ENCODE results near the gene IRX5.

The IRX5 gene

DNA sequence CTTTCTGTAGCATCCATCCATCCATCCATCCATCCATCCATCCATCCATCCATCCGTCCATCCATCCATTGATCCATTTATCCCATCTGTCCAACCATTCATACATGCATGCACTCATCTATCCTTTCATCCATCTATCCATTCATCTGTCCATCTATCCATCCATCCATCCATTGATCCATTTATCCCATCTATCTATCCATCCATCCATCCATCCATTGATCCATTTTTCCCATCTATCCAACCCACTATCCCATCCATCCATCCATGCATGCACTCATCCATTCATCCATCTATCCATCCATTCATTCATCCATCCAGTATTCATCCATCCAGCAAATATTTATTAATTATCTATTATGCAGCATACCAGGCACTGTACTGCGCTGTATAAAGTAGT lies 34.8 kb downstream of the IRX5 start:
- DNase-seq (ENCODE audit: low read depth): no peak
- H3K4me3 ChIP-seq (ENCODE audit: low read length): no peak overlapping the region
- TF ChIP-seq, protein P1, sequence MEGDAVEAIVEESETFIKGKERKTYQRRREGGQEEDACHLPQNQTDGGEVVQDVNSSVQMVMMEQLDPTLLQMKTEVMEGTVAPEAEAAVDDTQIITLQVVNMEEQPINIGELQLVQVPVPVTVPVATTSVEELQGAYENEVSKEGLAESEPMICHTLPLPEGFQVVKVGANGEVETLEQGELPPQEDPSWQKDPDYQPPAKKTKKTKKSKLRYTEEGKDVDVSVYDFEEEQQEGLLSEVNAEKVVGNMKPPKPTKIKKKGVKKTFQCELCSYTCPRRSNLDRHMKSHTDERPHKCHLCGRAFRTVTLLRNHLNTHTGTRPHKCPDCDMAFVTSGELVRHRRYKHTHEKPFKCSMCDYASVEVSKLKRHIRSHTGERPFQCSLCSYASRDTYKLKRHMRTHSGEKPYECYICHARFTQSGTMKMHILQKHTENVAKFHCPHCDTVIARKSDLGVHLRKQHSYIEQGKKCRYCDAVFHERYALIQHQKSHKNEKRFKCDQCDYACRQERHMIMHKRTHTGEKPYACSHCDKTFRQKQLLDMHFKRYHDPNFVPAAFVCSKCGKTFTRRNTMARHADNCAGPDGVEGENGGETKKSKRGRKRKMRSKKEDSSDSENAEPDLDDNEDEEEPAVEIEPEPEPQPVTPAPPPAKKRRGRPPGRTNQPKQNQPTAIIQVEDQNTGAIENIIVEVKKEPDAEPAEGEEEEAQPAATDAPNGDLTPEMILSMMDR (conservative IDR thresholded peaks at IDR 0.05; ENCODE audit: low read depth, low read length): no peak

GRCh38 chr16:54968011-54968410 lies 37.3 kb downstream of the IRX5 start:
- no peak overlapping the region for H3K4me3 ChIP-seq (ENCODE audit: low read length)
- TF ChIP-seq, protein P1 (conservative IDR thresholded peaks at IDR 0.05; ENCODE audit: low read depth, low read length): no peak
- DNase-seq (ENCODE audit: low read depth): no peak

DNA sequence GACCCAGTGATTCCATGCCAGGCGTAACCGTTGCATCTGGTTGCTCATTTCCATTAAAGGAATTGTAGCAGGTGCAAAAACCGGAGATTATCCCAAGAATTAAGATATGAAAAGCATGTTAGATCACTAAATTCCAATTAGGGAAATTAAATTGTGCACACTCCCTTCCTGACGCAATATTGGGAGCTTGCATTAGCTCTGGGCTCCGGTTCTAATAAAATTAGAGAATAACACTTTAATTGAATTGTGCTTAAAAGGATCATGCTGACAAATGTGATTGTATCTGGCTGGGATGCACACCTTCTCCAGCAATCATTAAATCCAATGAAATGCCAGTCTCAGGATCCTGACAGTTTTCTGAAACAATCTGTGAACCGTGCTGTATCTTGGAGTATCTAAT lies 38.1 kb downstream of the IRX5 start:
- DNase-seq (ENCODE audit: low read depth): no peak
- H3K4me3 ChIP-seq (ENCODE audit: low read length): no peak overlapping the region
- TF ChIP-seq, protein P1 (conservative IDR thresholded peaks at IDR 0.05; ENCODE audit: low read depth, low read length): no peak

DNA sequence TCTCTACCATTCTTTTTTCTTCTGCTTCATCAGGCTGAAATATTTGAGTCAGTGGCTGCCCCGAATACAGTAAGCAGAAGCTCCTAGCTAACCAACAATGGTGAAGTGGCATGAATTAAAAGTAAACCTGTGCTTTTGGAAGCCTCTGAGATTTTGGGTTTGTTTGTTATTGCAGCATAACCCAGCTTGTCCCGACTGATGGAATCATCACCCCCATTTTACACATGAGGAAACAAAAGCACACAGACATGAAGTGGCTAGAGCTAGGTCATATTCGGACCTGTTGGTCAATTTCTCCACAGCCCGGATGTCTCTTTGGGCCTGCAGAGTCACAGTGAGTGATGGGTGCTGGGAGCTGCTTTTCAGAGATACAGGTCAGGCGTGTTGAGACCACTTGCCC lies 39.4 kb downstream of the IRX5 start:
- no peak for DNase-seq (ENCODE audit: low read depth)
- no peak overlapping the region for H3K4me3 ChIP-seq (ENCODE audit: low read length)
- TF ChIP-seq, protein P1 (conservative IDR thresholded peaks at IDR 0.05; ENCODE audit: low read depth, low read length): no peak

- DNase-seq (ENCODE audit: low read depth): no peak
- no peak overlapping the region for H3K4me3 ChIP-seq (ENCODE audit: low read length)
- TF ChIP-seq, protein P1 (conservative IDR thresholded peaks at IDR 0.05; ENCODE audit: low read depth, low read length): no peak
Measured at GRCh38 chr16:54974367-54974766, 43.7 kb downstream of the IRX5 start.

DNA sequence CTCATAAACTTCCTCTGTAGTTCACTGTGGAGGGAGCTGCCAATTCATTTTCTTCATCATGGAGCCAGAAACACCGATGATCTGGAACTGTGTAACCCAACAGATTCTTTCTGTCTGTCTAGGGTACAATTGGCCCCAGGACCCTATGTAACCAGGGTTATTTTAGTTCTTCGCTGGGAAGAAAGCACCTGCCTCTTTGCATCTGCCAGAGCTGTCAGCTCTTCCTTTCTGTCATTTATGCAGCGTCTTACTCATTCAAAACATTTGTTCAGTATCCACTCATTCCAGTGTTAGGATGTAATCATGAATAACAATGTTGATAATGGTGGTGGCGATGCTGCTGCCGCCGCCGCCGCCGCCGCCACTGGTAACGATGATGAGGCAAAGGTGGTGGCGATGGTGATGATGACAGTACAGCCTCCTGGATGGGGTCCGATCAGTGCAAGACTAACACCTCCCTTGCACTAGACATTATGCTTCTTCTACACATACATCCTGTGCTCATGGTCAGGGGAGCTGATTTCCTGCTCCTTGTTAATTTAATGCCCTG lies 46.1 kb downstream of the IRX5 start:
- no peak for DNase-seq (ENCODE audit: low read depth)
- no peak overlapping the region for H3K4me3 ChIP-seq (ENCODE audit: low read length)
- TF ChIP-seq, protein P1 (conservative IDR thresholded peaks at IDR 0.05; ENCODE audit: low read depth, low read length): no peak

- H3K4me3 ChIP-seq (ENCODE audit: low read length): no peak overlapping the region
- no peak for DNase-seq (ENCODE audit: low read depth)
- TF ChIP-seq, protein P1 (conservative IDR thresholded peaks at IDR 0.05; ENCODE audit: low read depth, low read length): no peak
Measured at GRCh38 chr16:54977211-54977610, 46.5 kb downstream of the IRX5 start.

Measured in retinal pigment epithelial cell (primary cell).